ENCODE data around the gene ZNF660. TPM values are rescaled to one million over a fixed set of nuclear protein-coding genes. Genes with fewer than 3 reads are reported as not detected.

ZNF660 gene
- polyA plus RNA-seq, 1 of the 3 experiments (the other 2 are of a cell fraction) = 1.0 TPM

GRCh38 chr3:44562147-44562546 is 22.6 kb upstream of the ZNF660 start:
- H3K4me2 ChIP-seq = no peak overlapping the region
- no peak for DNase-seq
- peaks cover 0 to 5% of the 10 kb centered on the region in 2 experiments; a peak in 1 of 4 replicates for H3K4me1 ChIP-seq (ENCODE audit: control insufficient read depth in 1 of 2, insufficient read depth in 2 of 2, low read depth in 1 of 2, low read length in 1 of 2)
- POLR2A ChIA-PET = no interaction called here
- H3K9ac ChIP-seq = no peak overlapping the region
- H4K20me1 ChIP-seq (ENCODE audit: insufficient read depth) = no peaks in the 10 kb centered on the region
- no peak overlapping the region for H2AFZ ChIP-seq (ENCODE audit: low read depth)
- no peaks in the 10 kb centered on the region for H3K27me3 ChIP-seq (ENCODE audit: insufficient read depth)
- peaks cover 50 to 57% of the 10 kb centered on the region in 2 experiments for H3K36me3 ChIP-seq (replicated peaks in 1 of 2; ENCODE audit: control insufficient read depth in 1 of 2, insufficient read depth in 2 of 2, low read length in 1 of 2)
- TF ChIP-seq, protein P1, sequence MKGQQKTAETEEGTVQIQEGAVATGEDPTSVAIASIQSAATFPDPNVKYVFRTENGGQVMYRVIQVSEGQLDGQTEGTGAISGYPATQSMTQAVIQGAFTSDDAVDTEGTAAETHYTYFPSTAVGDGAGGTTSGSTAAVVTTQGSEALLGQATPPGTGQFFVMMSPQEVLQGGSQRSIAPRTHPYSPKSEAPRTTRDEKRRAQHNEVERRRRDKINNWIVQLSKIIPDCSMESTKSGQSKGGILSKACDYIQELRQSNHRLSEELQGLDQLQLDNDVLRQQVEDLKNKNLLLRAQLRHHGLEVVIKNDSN (IDR thresholded peaks at IDR 0.05; ENCODE audit: borderline replicate concordance, low read depth) = no peak
- TF ChIP-seq FOXM1 (IDR thresholded peaks at IDR 0.05; ENCODE audit: low read depth) = no peak
- H3K4me3 ChIP-seq (ENCODE audit: low read depth in 2 of 2, low read length in 1 of 2) = no peak overlapping the region; a peak in 1 of 4 replicates
- CTCF ChIA-PET = no interaction called here
- 78% methylated on average over 3 of the region's 3 CpGs for WGBS (ENCODE audit: low lambda C conversion rate)
- no peaks in the 10 kb centered on the region for H3K79me2 ChIP-seq (ENCODE audit: insufficient read depth)
- no peaks in the 10 kb centered on the region for H3K9me2 ChIP-seq
- no peaks in the 10 kb centered on the region for H3K9me3 ChIP-seq
- H3F3A ChIP-seq (replicated peaks; ENCODE audit: insufficient read depth) = no peaks in the 10 kb centered on the region
- H3K27ac ChIP-seq (ENCODE audit: low read depth in 2 of 2, low read length in 1 of 2) = no peak overlapping the region

GRCh38 chr3:44568561-44568960 is 16.2 kb upstream of the ZNF660 start:
- Histone ChIP-seq H3K4me1 (ENCODE audit: control insufficient read depth in 1 of 2, insufficient read depth in 2 of 2, low read depth in 1 of 2, low read length in 1 of 2) (no peaks in the 10 kb centered on the region), H3K27me3 (ENCODE audit: insufficient read depth) (no peaks in the 10 kb centered on the region), H3K9me2 (no peaks in the 10 kb centered on the region), H2AFZ (ENCODE audit: low read depth) (no peak overlapping the region), H3K4me2 (no peak overlapping the region), H3F3A (replicated peaks; ENCODE audit: insufficient read depth) (no peaks in the 10 kb centered on the region), H3K4me3 (ENCODE audit: low read depth in 2 of 2, low read length in 1 of 2) (no peak overlapping the region; a peak in 1 of 4 replicates), H3K27ac (ENCODE audit: low read depth in 2 of 2, low read length in 1 of 2) (no peak overlapping the region), H3K79me2 (ENCODE audit: insufficient read depth) (no peaks in the 10 kb centered on the region), H3K36me3 (replicated peaks in 1 of 2; ENCODE audit: control insufficient read depth in 1 of 2, insufficient read depth in 2 of 2, low read length in 1 of 2) (peaks cover 46 to 61% of the 10 kb centered on the region in 2 experiments), H4K20me1 (ENCODE audit: insufficient read depth) (no peaks in the 10 kb centered on the region), H3K9me3 (peaks cover 5% of the 10 kb centered on the region), H3K9ac (no peak overlapping the region)
- WGBS (ENCODE audit: low lambda C conversion rate) = 100% methylated on average over 1 of the region's 1 CpG
- TF ChIP-seq PBX3 (IDR thresholded peaks at IDR 0.05) = no peak
- POLR2A ChIA-PET = no interaction called here
- DNase-seq = no peak
- CTCF ChIA-PET = no interaction called here

DNA sequence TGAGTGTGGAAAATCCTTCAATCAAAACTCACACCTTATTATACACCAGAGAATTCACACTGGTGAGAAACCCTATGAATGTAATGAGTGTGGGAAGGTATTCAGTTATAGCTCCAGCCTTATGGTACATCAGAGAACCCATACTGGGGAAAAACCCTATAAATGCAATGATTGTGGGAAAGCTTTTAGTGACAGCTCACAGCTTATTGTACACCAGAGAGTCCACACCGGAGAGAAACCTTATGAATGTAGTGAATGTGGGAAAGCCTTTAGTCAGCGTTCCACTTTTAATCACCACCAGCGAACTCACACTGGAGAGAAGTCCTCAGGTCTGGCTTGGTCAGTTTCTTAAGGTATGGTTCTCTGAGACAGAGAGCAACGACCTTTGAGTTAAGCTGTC is 13.7 kb upstream of the ZNF660 start:
- H3K27ac ChIP-seq (ENCODE audit: low read depth in 2 of 2, low read length in 1 of 2) = no peak overlapping the region
- no peaks in the 10 kb centered on the region for H4K20me1 ChIP-seq (ENCODE audit: insufficient read depth)
- CTCF ChIA-PET = no interaction called here
- H3K4me3 ChIP-seq (ENCODE audit: low read depth in 2 of 2, low read length in 1 of 2) = no peak overlapping the region; a peak in 1 of 4 replicates
- no peak overlapping the region for H3K9ac ChIP-seq
- H3K9me2 ChIP-seq = no peaks in the 10 kb centered on the region
- POLR2A ChIA-PET = no interaction called here
- no peak for DNase-seq
- H3K36me3 ChIP-seq (replicated peaks in 1 of 2; ENCODE audit: control insufficient read depth in 1 of 2, insufficient read depth in 2 of 2, low read length in 1 of 2) = peaks cover 35 to 44% of the 10 kb centered on the region in 2 experiments
- H3K79me2 ChIP-seq (ENCODE audit: insufficient read depth) = no peaks in the 10 kb centered on the region
- H3K9me3 ChIP-seq = peaks cover 5% of the 10 kb centered on the region
- H3K4me2 ChIP-seq = no peak overlapping the region
- no peak overlapping the region for H2AFZ ChIP-seq (ENCODE audit: low read depth)
- H3K4me1 ChIP-seq (ENCODE audit: control insufficient read depth in 1 of 2, insufficient read depth in 2 of 2, low read depth in 1 of 2, low read length in 1 of 2) = no peaks in the 10 kb centered on the region
- no peaks in the 10 kb centered on the region for H3F3A ChIP-seq (replicated peaks; ENCODE audit: insufficient read depth)
- H3K27me3 ChIP-seq (ENCODE audit: insufficient read depth) = no peaks in the 10 kb centered on the region
- WGBS (ENCODE audit: low lambda C conversion rate) = 86% methylated on average over 4 of the region's 4 CpGs
- no peak for TF ChIP-seq YY1 (IDR thresholded peaks at IDR 0.05; ENCODE audit: low read depth)
- TF ChIP-seq GABPA (IDR thresholded peaks at IDR 0.05; ENCODE audit: low read depth) = no peak
- TF ChIP-seq EZH2phosphoT487 (IDR thresholded peaks at IDR 0.05; ENCODE audit: borderline replicate concordance, low read depth) = no peak
- no peak for TF ChIP-seq NRF1 (IDR thresholded peaks at IDR 0.05; ENCODE audit: low read depth, low read length)
- TF ChIP-seq SIN3A (IDR thresholded peaks at IDR 0.05; ENCODE audit: borderline replicate concordance, low read depth, low read length) = no peak
- TF ChIP-seq MEF2A (IDR thresholded peaks at IDR 0.05; ENCODE audit: borderline replicate concordance, low read depth) = no peak
- no peak for TF ChIP-seq TAF1 (IDR thresholded peaks at IDR 0.05; ENCODE audit: borderline replicate concordance, low read depth, low read length)
- TF ChIP-seq SMC3 (IDR thresholded peaks at IDR 0.05; ENCODE audit: low read depth, low read length) = no peak
- TF ChIP-seq, protein P2, sequence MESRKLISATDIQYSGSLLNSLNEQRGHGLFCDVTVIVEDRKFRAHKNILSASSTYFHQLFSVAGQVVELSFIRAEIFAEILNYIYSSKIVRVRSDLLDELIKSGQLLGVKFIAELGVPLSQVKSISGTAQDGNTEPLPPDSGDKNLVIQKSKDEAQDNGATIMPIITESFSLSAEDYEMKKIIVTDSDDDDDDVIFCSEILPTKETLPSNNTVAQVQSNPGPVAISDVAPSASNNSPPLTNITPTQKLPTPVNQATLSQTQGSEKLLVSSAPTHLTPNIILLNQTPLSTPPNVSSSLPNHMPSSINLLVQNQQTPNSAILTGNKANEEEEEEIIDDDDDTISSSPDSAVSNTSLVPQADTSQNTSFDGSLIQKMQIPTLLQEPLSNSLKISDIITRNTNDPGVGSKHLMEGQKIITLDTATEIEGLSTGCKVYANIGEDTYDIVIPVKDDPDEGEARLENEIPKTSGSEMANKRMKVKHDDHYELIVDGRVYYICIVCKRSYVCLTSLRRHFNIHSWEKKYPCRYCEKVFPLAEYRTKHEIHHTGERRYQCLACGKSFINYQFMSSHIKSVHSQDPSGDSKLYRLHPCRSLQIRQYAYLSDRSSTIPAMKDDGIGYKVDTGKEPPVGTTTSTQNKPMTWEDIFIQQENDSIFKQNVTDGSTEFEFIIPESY (IDR thresholded peaks at IDR 0.05; ENCODE audit: borderline replicate concordance, low read depth) = no peak
- TF ChIP-seq, protein P3, sequence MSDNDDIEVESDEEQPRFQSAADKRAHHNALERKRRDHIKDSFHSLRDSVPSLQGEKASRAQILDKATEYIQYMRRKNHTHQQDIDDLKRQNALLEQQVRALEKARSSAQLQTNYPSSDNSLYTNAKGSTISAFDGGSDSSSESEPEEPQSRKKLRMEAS (IDR thresholded peaks at IDR 0.05; ENCODE audit: low read depth) = no peak
- TF ChIP-seq JUND (IDR thresholded peaks at IDR 0.05) = no peak
- TF ChIP-seq CHD2 (IDR thresholded peaks at IDR 0.05; ENCODE audit: low read length, partially characterized antibody) = no peak
- TF ChIP-seq TEAD4 (IDR thresholded peaks at IDR 0.05; ENCODE audit: borderline replicate concordance, insufficient read depth) = no peak
- no peak for TF ChIP-seq FOXM1 (IDR thresholded peaks at IDR 0.05; ENCODE audit: low read depth)
- no peak for TF ChIP-seq MXI1 (IDR thresholded peaks at IDR 0.05; ENCODE audit: low read depth, low read length)
- TF ChIP-seq, protein P4, sequence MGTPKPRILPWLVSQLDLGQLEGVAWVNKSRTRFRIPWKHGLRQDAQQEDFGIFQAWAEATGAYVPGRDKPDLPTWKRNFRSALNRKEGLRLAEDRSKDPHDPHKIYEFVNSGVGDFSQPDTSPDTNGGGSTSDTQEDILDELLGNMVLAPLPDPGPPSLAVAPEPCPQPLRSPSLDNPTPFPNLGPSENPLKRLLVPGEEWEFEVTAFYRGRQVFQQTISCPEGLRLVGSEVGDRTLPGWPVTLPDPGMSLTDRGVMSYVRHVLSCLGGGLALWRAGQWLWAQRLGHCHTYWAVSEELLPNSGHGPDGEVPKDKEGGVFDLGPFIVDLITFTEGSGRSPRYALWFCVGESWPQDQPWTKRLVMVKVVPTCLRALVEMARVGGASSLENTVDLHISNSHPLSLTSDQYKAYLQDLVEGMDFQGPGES (IDR thresholded peaks at IDR 0.05; ENCODE audit: low read depth, low read length) = no peak
- TF ChIP-seq FOXJ3 (CRISPR knock-in tag; IDR thresholded peaks at IDR 0.05) = no peak
